Measurements from ENCODE around the gene RPA1.
"Not testable (repeated sequence)": the region's sequence is repeated elsewhere in the genome, so short reads cannot be mapped to it uniquely, and the experiment has no call there.

Gene RPA1

DNA sequence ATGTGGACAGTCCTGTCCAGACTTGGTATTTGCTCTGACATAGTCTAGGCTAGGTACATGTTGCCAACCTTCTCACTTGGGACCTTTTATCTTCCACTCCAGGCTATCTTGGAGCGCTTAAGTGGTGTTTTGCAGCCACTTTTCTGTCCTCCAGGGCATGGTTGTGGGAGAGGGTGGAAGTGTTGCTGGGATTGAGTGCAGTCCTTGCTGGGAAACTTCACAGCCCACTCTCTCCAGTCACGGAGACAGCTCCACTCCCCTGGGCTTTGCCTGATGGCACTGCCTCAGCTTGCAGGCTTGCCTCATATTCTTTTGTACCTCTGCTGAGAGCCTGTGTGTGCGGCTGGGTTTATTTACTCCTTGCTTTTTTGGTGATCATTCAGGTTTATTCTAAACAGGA is 17.4 kb downstream of the RPA1 start:
- no peak for DNase-seq (ENCODE audit: low spot score)
- Histone ChIP-seq H4K91ac (ENCODE audit: low read depth, low read length, poor library complexity) (no peak overlapping the region), H2BK5ac (ENCODE audit: low read length) (no peak overlapping the region), H3K9ac (ENCODE audit: low read depth, low read length, poor library complexity) (no peak overlapping the region), H3K4me1 (ENCODE audit: control insufficient read depth in 2 of 2, insufficient read depth in 1 of 2, low read depth in 1 of 2, low read length in 2 of 2) (peaks cover 0 to 5% of the 10 kb centered on the region in 2 donors), H3K23ac (ENCODE audit: low read depth, low read length, poor library complexity) (no peak overlapping the region), H3K27me3 (ENCODE audit: control insufficient read depth in 3 of 3, insufficient read depth in 3 of 3, low read depth in 1 of 3, low read length in 3 of 3) (no peaks in the 10 kb centered on the region), H3K14ac (ENCODE audit: low read length) (no peak overlapping the region), H2AK5ac (ENCODE audit: low read depth, low read length) (no peak overlapping the region), H3K18ac (ENCODE audit: low read length) (no peak overlapping the region), H3K9me3 (replicated peaks in 1 of 2; ENCODE audit: control insufficient read depth in 2 of 2, insufficient read depth in 1 of 2, low read depth in 1 of 2, low read length in 2 of 2) (no peaks in the 10 kb centered on the region), H2BK12ac (ENCODE audit: low read length) (no peak overlapping the region), H3K36me3 (replicated peaks in 1 of 2; ENCODE audit: control insufficient read depth in 2 of 2, insufficient read depth in 2 of 2, low read length in 2 of 2) (peaks cover 19 to 84% of the 10 kb centered on the region in 2 donors), H3K4me2 (ENCODE audit: insufficient read depth, low read length, poor library complexity, severe bottlenecking) (no peak overlapping the region), H3K27ac (replicated peaks; ENCODE audit: low read length) (no peak overlapping the region), H3K79me1 (ENCODE audit: low read depth, low read length) (peaks cover 1% of the 10 kb centered on the region), H2BK15ac (ENCODE audit: low read length) (no peak overlapping the region), H3K4me3 (ENCODE audit: low read length in 2 of 2) (no peak overlapping the region), H4K8ac (ENCODE audit: low read depth, low read length) (no peak overlapping the region), H3K4ac (ENCODE audit: low read length) (no peak overlapping the region), H2AFZ (ENCODE audit: low read length) (no peak overlapping the region), H2BK120ac (ENCODE audit: low read depth, low read length) (no peak overlapping the region)
- WGBS, 2 donors (ENCODE audit: extremely low coverage in 2 of 2, insufficient read length in 2 of 2, insufficient replicate concordance in 1 of 2) = no CpG with 5 or more reads among the region's 3 CpGs

DNA sequence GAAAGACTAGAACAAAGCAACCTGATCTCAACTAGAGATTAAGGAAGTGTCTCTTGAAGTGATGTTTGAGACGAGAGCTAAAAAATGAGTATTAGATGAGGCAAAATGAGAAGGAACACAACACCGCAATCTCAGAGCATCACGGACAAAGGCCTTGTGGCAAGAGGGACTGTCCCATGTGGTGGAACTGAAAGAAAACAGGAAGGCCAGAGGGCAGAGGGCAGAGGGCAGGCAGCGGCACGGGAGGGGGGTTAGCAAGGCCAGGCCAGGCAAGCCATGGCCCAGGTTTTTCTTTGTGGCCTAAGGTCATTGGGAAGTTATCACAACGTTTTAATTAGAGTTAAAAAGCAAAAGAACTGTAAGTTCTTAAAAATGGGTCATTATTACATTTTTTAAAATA is 22.5 kb downstream of the RPA1 start:
- H2BK120ac ChIP-seq (ENCODE audit: low read depth, low read length) = no peak overlapping the region
- H2AK5ac ChIP-seq (ENCODE audit: low read depth, low read length) = no peak overlapping the region
- H3K4me2 ChIP-seq (ENCODE audit: insufficient read depth, low read length, poor library complexity, severe bottlenecking) = no peak overlapping the region
- H3K23ac ChIP-seq (ENCODE audit: low read depth, low read length, poor library complexity) = no peak overlapping the region
- no peak overlapping the region for H2BK12ac ChIP-seq (ENCODE audit: low read length)
- no peak overlapping the region for H3K4me3 ChIP-seq (ENCODE audit: low read length in 2 of 2)
- H3K4ac ChIP-seq (ENCODE audit: low read length) = no peak overlapping the region
- no peak overlapping the region for H2BK5ac ChIP-seq (ENCODE audit: low read length)
- H3K9me3 ChIP-seq (replicated peaks in 1 of 2; ENCODE audit: control insufficient read depth in 2 of 2, insufficient read depth in 1 of 2, low read depth in 1 of 2, low read length in 2 of 2) = no peaks in the 10 kb centered on the region
- H3K27ac ChIP-seq (replicated peaks; ENCODE audit: low read length) = no peak overlapping the region
- H2BK15ac ChIP-seq (ENCODE audit: low read length) = no peak overlapping the region
- H3K79me1 ChIP-seq (ENCODE audit: low read depth, low read length) = peaks cover 1% of the 10 kb centered on the region
- no peak overlapping the region for H3K18ac ChIP-seq (ENCODE audit: low read length)
- no CpG with 5 or more reads among the region's 6 CpGs for WGBS, 2 donors (ENCODE audit: extremely low coverage in 2 of 2, insufficient read length in 2 of 2, insufficient replicate concordance in 1 of 2)
- H3K9ac ChIP-seq (ENCODE audit: low read depth, low read length, poor library complexity) = no peak overlapping the region
- DNase-seq (ENCODE audit: low spot score) = no peak
- no peaks in the 10 kb centered on the region for H3K27me3 ChIP-seq (ENCODE audit: control insufficient read depth in 3 of 3, insufficient read depth in 3 of 3, low read depth in 1 of 3, low read length in 3 of 3)
- H4K91ac ChIP-seq (ENCODE audit: low read depth, low read length, poor library complexity) = no peak overlapping the region
- H3K14ac ChIP-seq (ENCODE audit: low read length) = no peak overlapping the region
- H3K36me3 ChIP-seq (replicated peaks in 1 of 2; ENCODE audit: control insufficient read depth in 2 of 2, insufficient read depth in 2 of 2, low read length in 2 of 2) = peaks cover 8 to 78% of the 10 kb centered on the region in 2 donors
- peaks cover 0 to 13% of the 10 kb centered on the region in 2 donors for H3K4me1 ChIP-seq (ENCODE audit: control insufficient read depth in 2 of 2, insufficient read depth in 1 of 2, low read depth in 1 of 2, low read length in 2 of 2)
- H4K8ac ChIP-seq (ENCODE audit: low read depth, low read length) = no peak overlapping the region
- H2AFZ ChIP-seq (ENCODE audit: low read length) = peak overlapping the region; percentile 2

DNA sequence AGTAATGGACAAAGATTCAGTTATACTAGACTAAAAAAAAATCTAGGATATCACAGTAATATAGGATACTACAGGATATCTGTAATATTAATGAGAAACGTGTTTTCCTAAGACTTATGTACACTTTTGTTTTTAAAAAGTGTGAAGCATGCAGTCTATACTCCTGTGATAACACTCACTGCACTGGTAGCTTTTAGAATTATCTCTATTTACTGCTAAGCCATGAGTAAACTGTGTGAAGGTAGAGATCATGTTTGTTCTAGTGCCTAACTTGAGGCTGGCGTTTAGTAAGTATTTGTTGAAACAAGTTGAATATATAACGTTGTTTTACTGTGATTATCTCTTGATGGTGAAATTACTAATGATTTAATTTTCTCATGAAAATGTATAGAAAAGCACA is 23.9 kb downstream of the RPA1 start:
- H3K27ac ChIP-seq (replicated peaks; ENCODE audit: low read length) = no peak overlapping the region
- no peak overlapping the region for H2BK12ac ChIP-seq (ENCODE audit: low read length)
- no peak overlapping the region for H2BK5ac ChIP-seq (ENCODE audit: low read length)
- DNase-seq (ENCODE audit: low spot score) = no peak
- no peak overlapping the region for H3K14ac ChIP-seq (ENCODE audit: low read length)
- H3K4me3 ChIP-seq (ENCODE audit: low read length in 2 of 2) = no peak overlapping the region
- H3K9me3 ChIP-seq (replicated peaks in 1 of 2; ENCODE audit: control insufficient read depth in 2 of 2, insufficient read depth in 1 of 2, low read depth in 1 of 2, low read length in 2 of 2) = no peaks in the 10 kb centered on the region
- no peak overlapping the region for H2BK15ac ChIP-seq (ENCODE audit: low read length)
- no peak overlapping the region for H3K23ac ChIP-seq (ENCODE audit: low read depth, low read length, poor library complexity)
- H3K4me2 ChIP-seq (ENCODE audit: insufficient read depth, low read length, poor library complexity, severe bottlenecking) = no peak overlapping the region
- no peaks in the 10 kb centered on the region for H3K27me3 ChIP-seq (ENCODE audit: control insufficient read depth in 3 of 3, insufficient read depth in 3 of 3, low read depth in 1 of 3, low read length in 3 of 3)
- no peak overlapping the region for H4K91ac ChIP-seq (ENCODE audit: low read depth, low read length, poor library complexity)
- no peak overlapping the region for H2BK120ac ChIP-seq (ENCODE audit: low read depth, low read length)
- no peak overlapping the region for H3K18ac ChIP-seq (ENCODE audit: low read length)
- H2AK5ac ChIP-seq (ENCODE audit: low read depth, low read length) = no peak overlapping the region
- H3K36me3 ChIP-seq (replicated peaks in 1 of 2; ENCODE audit: control insufficient read depth in 2 of 2, insufficient read depth in 2 of 2, low read length in 2 of 2) = peaks cover 5 to 74% of the 10 kb centered on the region in 2 donors
- no peak overlapping the region for H3K9ac ChIP-seq (ENCODE audit: low read depth, low read length, poor library complexity)
- peaks cover 0 to 13% of the 10 kb centered on the region in 2 donors for H3K4me1 ChIP-seq (ENCODE audit: control insufficient read depth in 2 of 2, insufficient read depth in 1 of 2, low read depth in 1 of 2, low read length in 2 of 2)
- WGBS, 2 donors (ENCODE audit: extremely low coverage in 2 of 2, insufficient read length in 2 of 2, insufficient replicate concordance in 1 of 2) = no CpG with 5 or more reads among the region's 3 CpGs
- no peak overlapping the region for H2AFZ ChIP-seq (ENCODE audit: low read length)
- no peak overlapping the region for H4K8ac ChIP-seq (ENCODE audit: low read depth, low read length)
- no peaks in the 10 kb centered on the region for H3K79me1 ChIP-seq (ENCODE audit: low read depth, low read length)
- H3K4ac ChIP-seq (ENCODE audit: low read length) = no peak overlapping the region

DNA sequence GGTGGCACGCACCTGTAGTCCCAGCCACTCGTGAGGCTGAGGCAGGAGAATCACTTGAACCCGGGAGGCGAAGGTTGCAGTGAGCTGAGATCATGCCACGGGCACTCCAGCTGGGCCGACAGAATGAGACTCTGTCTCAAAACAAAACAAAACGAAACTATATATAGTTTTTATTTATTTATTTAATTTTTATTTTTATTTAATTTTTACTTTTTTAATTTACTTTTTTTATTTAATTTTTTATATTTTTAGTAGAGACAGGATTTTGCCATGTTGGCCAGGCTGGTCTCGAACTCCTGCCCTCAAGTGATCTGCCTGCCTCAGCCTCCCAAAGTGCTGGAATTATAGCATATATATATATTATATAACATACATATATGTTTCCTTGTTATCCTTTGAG is 26.7 kb downstream of the RPA1 start:
- Histone ChIP-seq H3K4me1 (ENCODE audit: control insufficient read depth in 2 of 2, insufficient read depth in 1 of 2, low read depth in 1 of 2, low read length in 2 of 2) (peaks cover 0 to 13% of the 10 kb centered on the region in 2 donors), H3K36me3 (replicated peaks in 1 of 2; ENCODE audit: control insufficient read depth in 2 of 2, insufficient read depth in 2 of 2, low read length in 2 of 2) (peaks cover 7 to 78% of the 10 kb centered on the region in 2 donors)
- not testable (repeated sequence) for H3K4ac ChIP-seq (ENCODE audit: low read length); H2AFZ ChIP-seq (ENCODE audit: low read length); H3K27me3 ChIP-seq (ENCODE audit: control insufficient read depth in 3 of 3, insufficient read depth in 3 of 3, low read depth in 1 of 3, low read length in 3 of 3); DNase-seq (ENCODE audit: low spot score); H3K23ac ChIP-seq (ENCODE audit: low read depth, low read length, poor library complexity); H3K9me3 ChIP-seq (replicated peaks in 1 of 2; ENCODE audit: control insufficient read depth in 2 of 2, insufficient read depth in 1 of 2, low read depth in 1 of 2, low read length in 2 of 2); H3K9ac ChIP-seq (ENCODE audit: low read depth, low read length, poor library complexity); H4K8ac ChIP-seq (ENCODE audit: low read depth, low read length); H3K4me3 ChIP-seq (ENCODE audit: low read length in 2 of 2); H3K4me2 ChIP-seq (ENCODE audit: insufficient read depth, low read length, poor library complexity, severe bottlenecking); H3K14ac ChIP-seq (ENCODE audit: low read length); H3K18ac ChIP-seq (ENCODE audit: low read length); H2BK5ac ChIP-seq (ENCODE audit: low read length); H4K91ac ChIP-seq (ENCODE audit: low read depth, low read length, poor library complexity); H3K27ac ChIP-seq (replicated peaks; ENCODE audit: low read length); H3K79me1 ChIP-seq (ENCODE audit: low read depth, low read length); H2AK5ac ChIP-seq (ENCODE audit: low read depth, low read length); H2BK12ac ChIP-seq (ENCODE audit: low read length); H2BK120ac ChIP-seq (ENCODE audit: low read depth, low read length); H2BK15ac ChIP-seq (ENCODE audit: low read length)
- no CpG with 5 or more reads among the region's 8 CpGs for WGBS, 2 donors (ENCODE audit: extremely low coverage in 2 of 2, insufficient read length in 2 of 2, insufficient replicate concordance in 1 of 2)

All from neuronal stem cell (in vitro differentiated cells).